Measurements from ENCODE around the gene CYTH4.

The CYTH4 gene

GRCh38 chr22:37362621-37363020 lies 80.3 kb downstream of the CYTH4 start:
- H3K4me1 Mint-ChIP-seq = peaks cover 19% of the 10 kb centered on the region
- H3K27me3 Mint-ChIP-seq = peaks cover 53% of the 10 kb centered on the region
- no peaks in the 10 kb centered on the region for H3K36me3 Mint-ChIP-seq
- H3K4me3 Mint-ChIP-seq = no peak overlapping the region
- no peak for ATAC-seq
- no peak overlapping the region for H3K27ac Mint-ChIP-seq
- H3K9me3 Mint-ChIP-seq = no peaks in the 10 kb centered on the region

GRCh38 chr22:37363261-37363992 lies 81.1 kb downstream of the CYTH4 start:
- Mint-ChIP-seq H3K4me1 (peaks cover 19% of the 10 kb centered on the region), H3K9me3 (no peaks in the 10 kb centered on the region), H3K36me3 (no peaks in the 10 kb centered on the region), H3K4me3 (no peak overlapping the region), H3K27ac (no peak overlapping the region), H3K27me3 (peaks cover 53% of the 10 kb centered on the region)
- ATAC-seq = no peak

All from stimulated activated memory B cell treated with anti-CD40 and anti-IgM and Interleukin-4, amounts not matched to agents 10 μg/mL and 1 μg/mL and 100 μg/mL, for 72 hours (primary cell).